MM.1S (cell line): ENCODE measurements around the gene PTCD2.
A peak's percentile ranks its signal among the peaks of the same experiment; 100 is the strongest.

Experiments
- DNase-seq: peaks from one replicate; pipeline ENCODE4 v3.0.0-alpha.2; 2015
- H2AFZ ChIP-seq: fragments of 300-600 bp; sonication (generic); 2 replicates; pipeline ENCODE4 v1.6.0; 2016; ENCODE audit warnings: antibody characterized with exemption, low read length
- H3F3A ChIP-seq: fragments of 300-600 bp; sonication (generic); 2 replicates; pipeline ENCODE4 v1.6.1; 2016; ENCODE audit warnings: mild to moderate bottlenecking, antibody characterized with exemption, low read length, moderate library complexity, mixed read lengths; ENCODE audit not compliant: insufficient read depth
- H3K27ac ChIP-seq: fragments of 300-600 bp; sonication (generic); 2 replicates; pipeline ENCODE4 v1.5.1; 2016; ENCODE audit warnings: mild to moderate bottlenecking, low read length
- H3K27me3 ChIP-seq: fragments of 300-600 bp; sonication (generic); replicated peaks from 2 replicates; pipeline ENCODE4 v1.6.0; 2016; ENCODE audit warnings: low read length; ENCODE audit not compliant: insufficient read depth
- H3K36me3 ChIP-seq: fragments of 300-600 bp; sonication (generic); replicated peaks from 2 replicates; pipeline ENCODE4 v1.6.1; 2016; ENCODE audit warnings: mild to moderate bottlenecking, low read length, mixed read lengths; ENCODE audit not compliant: insufficient read depth
- H3K4me1 ChIP-seq: fragments of 300-600 bp; sonication (generic); 2 replicates; pipeline ENCODE4 v1.6.1; 2016; ENCODE audit warnings: low read length, mixed read lengths
- H3K4me2 ChIP-seq: fragments of 300-600 bp; sonication (generic); 2 replicates; pipeline ENCODE4 v1.6.0; 2016; ENCODE audit warnings: low read depth, low read length
- H3K4me3 ChIP-seq: fragments of 300-600 bp; sonication (generic); 2 replicates; pipeline ENCODE4 v1.5.1; 2016; ENCODE audit warnings: low read length, mixed read lengths
- H3K79me2 ChIP-seq: fragments of 300-600 bp; sonication (generic); 2 replicates; pipeline ENCODE4 v1.6.1; 2016; ENCODE audit warnings: mixed run types, low read length, mixed read lengths
- H3K9ac ChIP-seq: fragments of 300-600 bp; sonication (generic); 2 replicates; pipeline ENCODE4 v1.6.1; 2016; ENCODE audit warnings: low read length, mixed read lengths
- H3K9me2 ChIP-seq: fragments of 300-600 bp; sonication (generic); replicated peaks from 2 replicates; pipeline ENCODE4 v1.6.1; 2016; ENCODE audit warnings: mild to moderate bottlenecking, low read length, mixed read lengths; ENCODE audit not compliant: insufficient read depth
- H3K9me3 ChIP-seq: fragments of 300-600 bp; sonication (generic); replicated peaks from 2 replicates; pipeline ENCODE4 v1.6.1; 2016; ENCODE audit warnings: mild to moderate bottlenecking, low read length, mixed read lengths; ENCODE audit not compliant: insufficient read depth
- H4K20me1 ChIP-seq: fragments of 300-600 bp; sonication (generic); 2 replicates; pipeline ENCODE4 v1.6.1; 2016; ENCODE audit warnings: mild to moderate bottlenecking, low read length, moderate library complexity, mixed read lengths; ENCODE audit not compliant: insufficient read depth
- CTCF ChIP-seq: fragments of 300-600 bp; sonication (generic); IDR thresholded peaks from 2 replicates; pipeline ENCODE4 v1.5.1; 2016; ENCODE audit warnings: antibody characterized with exemption, low read length, mixed read lengths
- EZH2 ChIP-seq: fragments of 300-600 bp; sonication (generic); optimal IDR thresholded peaks from 2 replicates; pipeline ENCODE3; 2017; ENCODE audit warnings: low read depth, mild to moderate bottlenecking, antibody characterized with exemption, low read length, mixed read lengths
- EZH2phosphoT487 ChIP-seq: fragments of 300-600 bp; sonication (generic); IDR thresholded peaks from 2 replicates; pipeline ENCODE4 v1.6.1; 2018; ENCODE audit warnings: antibody characterized with exemption, low read length

PTCD2 gene

GRCh38 chr5:72319976-72320752, at the start of gene PTCD2, which contains the start of gene MRPS27:
Gene PTCD2 (plus strand): TSS chr5:72320373. CDS start chr5:72320383, 10 bp downstream.
Gene MRPS27 (minus strand): TSS chr5:72320240. CDS start chr5:72320221, 19 bp downstream.
- H3K36me3 ChIP-seq: no peaks in the 10 kb centered on the region

GRCh38 chr5:72271702-72272101, 48.5 kb upstream of the PTCD2 start:
- TF ChIP-seq CTCF: no peak
- TF ChIP-seq EZH2phosphoT487: no peak
- TF ChIP-seq EZH2: no peak
- Histone ChIP-seq H3K4me3 (no peak overlapping the region), H3K9me2 (no peaks in the 10 kb centered on the region), H4K20me1 (0 out of 2 replicates have a peak, but pooled peaks cover 2% of the 10 kb centered on the region), H3K9me3 (no peaks in the 10 kb centered on the region), H2AFZ (no peak overlapping the region), H3K4me2 (no peak overlapping the region), H3K27ac (no peak overlapping the region), H3K4me1 (no peaks in the 10 kb centered on the region), H3K79me2 (peaks cover 12% of the 10 kb centered on the region; the same call in 1 of the 2 replicates), H3K36me3 (no peaks in the 10 kb centered on the region), H3F3A (no peaks in the 10 kb centered on the region), H3K9ac (no peak overlapping the region), H3K27me3 (no peaks in the 10 kb centered on the region)
- no peak for DNase-seq

More at GRCh38 chr5:72319976-72320752, at the start of gene PTCD2, which contains the start of gene MRPS27:
- Histone ChIP-seq H3K9ac (peak within 1 kb of the TSS; percentile 87), H3K4me3 (peak within 1 kb of the TSS; percentile 100), H4K20me1 (no peaks in the 10 kb centered on the region), H3K27ac (peak within 1 kb of the TSS; percentile 68), H2AFZ (peak within 1 kb of the TSS; percentile 97), H3K9me3 (no peaks in the 10 kb centered on the region), H3K4me2 (peak within 1 kb of the TSS; percentile 82), H3K27me3 (no peaks in the 10 kb centered on the region), H3K9me2 (no peaks in the 10 kb centered on the region), H3K4me1 (peaks cover 6% of the 10 kb centered on the region), H3F3A (peaks cover 4% of the 10 kb centered on the region; the same call in 1 of the 2 replicates), H3K79me2 (peaks cover 48% of the 10 kb centered on the region)
- DNase-seq: peak; percentile 99
- no peak for TF ChIP-seq EZH2phosphoT487
- peak; percentile 27 for TF ChIP-seq CTCF

GRCh38 chr5:72272398-72272797, 47.8 kb upstream of the PTCD2 start:
- Histone ChIP-seq H3F3A (no peaks in the 10 kb centered on the region), H3K9me2 (no peaks in the 10 kb centered on the region), H3K36me3 (no peaks in the 10 kb centered on the region), H3K4me3 (no peak overlapping the region), H4K20me1 (0 out of 2 replicates have a peak, but pooled peaks cover 2% of the 10 kb centered on the region), H3K4me1 (no peaks in the 10 kb centered on the region), H3K9ac (no peak overlapping the region), H3K4me2 (no peak overlapping the region), H3K9me3 (no peaks in the 10 kb centered on the region), H3K79me2 (peaks cover 12% of the 10 kb centered on the region; the same call in 1 of the 2 replicates), H3K27ac (no peak overlapping the region), H3K27me3 (no peaks in the 10 kb centered on the region), H2AFZ (no peak overlapping the region)
- TF ChIP-seq EZH2: no peak
- no peak for TF ChIP-seq CTCF
- no peak for TF ChIP-seq EZH2phosphoT487
- no peak for DNase-seq
